Embryonic facial prominence (tissue), 1 donor: ENCODE results near the gene IL1F10.

Experiments
- DNase-seq: peaks from one replicate; pipeline ENCODE4 v3.0.0-alpha.2; 2016; ENCODE audit errors: extremely low spot score

Gene IL1F10

GRCh38 chr2:113067681-113068080 is at the start of gene IL1F10:
IL1F10 (plus strand) TSS chr2:113067970; CDS start chr2:113072739, 4,769 bp downstream.
- DNase-seq, result no peak

DNA sequence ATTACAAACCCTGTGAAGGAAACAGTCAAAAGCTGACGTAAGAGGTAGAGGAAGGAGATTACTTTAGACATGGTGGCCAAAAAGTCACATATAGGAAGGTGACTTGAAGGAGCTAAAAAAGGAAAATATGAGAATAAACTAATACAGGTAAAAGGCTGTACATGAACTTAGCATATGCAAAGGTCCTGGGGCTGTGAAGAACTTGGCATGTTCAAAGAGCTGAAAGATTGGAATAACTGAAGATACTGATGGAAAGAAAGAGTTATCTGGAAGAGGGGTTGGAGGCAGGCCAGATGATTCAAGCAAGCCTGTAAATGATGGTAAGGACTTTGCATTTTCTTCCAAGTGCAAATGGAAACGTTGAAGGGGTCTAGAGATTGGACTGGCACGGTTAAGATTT is 49.3 kb upstream of the IL1F10 start:
- DNase-seq, result no peak

DNA sequence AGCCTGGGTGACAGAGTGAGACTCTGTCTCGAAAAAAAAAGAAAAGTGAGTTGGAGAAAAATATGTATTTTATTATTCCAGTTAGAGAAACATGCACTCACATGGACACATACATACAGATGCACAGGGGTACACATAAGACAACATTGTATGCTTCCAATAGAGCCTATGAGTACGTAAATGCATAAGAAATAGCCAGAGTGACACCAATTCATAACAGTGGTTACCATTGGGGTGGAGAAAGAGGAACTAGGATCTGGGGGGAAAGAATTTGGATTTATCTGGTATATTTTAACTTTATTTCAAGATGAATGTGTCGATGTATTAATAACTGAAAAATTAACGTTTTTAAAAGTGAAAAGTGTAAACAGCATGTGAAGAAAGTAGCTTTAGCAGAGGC is 46.5 kb upstream of the IL1F10 start:
- no peak for DNase-seq

DNA sequence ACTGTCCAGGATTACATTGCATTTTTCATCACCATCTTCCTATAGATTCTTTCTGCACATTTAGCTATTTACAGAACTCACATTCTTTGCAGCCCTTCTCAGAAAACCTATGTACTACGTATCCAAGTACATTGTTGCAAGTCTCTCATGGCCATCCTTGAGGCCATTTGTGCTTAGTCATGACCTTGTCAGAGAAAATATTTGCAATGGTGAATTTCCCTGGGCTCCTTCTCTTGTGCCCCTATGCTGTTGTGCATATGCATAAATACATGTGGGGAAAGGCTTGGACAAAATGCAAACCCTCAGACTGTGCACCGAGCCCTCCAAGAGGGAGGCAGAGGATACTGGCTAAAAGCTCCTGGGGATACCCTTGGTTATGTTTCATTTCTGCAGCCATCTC is 43.0 kb upstream of the IL1F10 start:
- DNase-seq, result no peak

- DNase-seq, result no peak
These were observed 42.0 kb upstream of the IL1F10 start for GRCh38 chr2:113025737-113026136.

- DNase-seq, result no peak
These were observed 40.1 kb upstream of the IL1F10 start for GRCh38 chr2:113027691-113028090.

DNA sequence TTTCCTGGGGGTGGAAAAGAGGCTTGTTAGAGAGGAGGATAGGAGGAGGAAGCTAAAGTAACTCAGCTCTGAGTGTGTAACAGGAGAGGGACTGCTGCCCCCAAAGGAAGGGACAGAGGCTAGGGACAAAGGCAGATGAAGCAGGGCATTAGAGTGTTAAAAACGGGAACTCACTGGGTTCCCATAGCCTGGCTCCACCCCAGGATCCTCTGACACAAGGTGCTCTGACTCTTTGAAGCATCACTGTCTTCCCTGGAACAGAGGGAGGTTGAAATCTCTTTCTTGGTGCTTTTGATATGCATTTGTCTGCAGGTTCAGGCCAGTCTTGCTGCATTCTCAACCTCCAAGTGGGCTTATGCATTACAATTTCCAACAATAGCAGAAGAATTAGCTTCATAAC is 39.7 kb upstream of the IL1F10 start:
- DNase-seq, result no peak

- DNase-seq, result no peak
These were observed 35.0 kb upstream of the IL1F10 start for GRCh38 chr2:113032737-113033136.

DNA sequence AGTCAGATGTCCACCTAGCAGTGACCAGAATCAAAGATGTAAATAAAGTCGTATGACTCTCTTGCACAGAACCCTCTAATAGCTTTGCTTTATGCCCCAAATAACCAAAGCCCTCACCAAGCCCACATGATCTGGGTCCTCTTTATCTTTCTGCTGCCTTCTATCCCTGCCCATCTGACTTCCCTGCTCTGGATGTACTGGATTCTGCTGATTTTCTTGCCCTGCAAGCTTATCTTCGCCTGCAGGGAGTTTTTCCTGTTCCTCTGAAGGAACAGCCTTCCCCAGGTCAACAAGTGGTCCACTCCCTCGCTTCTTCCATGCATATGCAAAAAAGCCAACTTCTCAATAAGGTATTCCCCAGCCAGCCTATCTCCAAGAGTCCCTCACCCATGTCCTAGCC is 33.8 kb upstream of the IL1F10 start:
- DNase-seq, result no peak

DNA sequence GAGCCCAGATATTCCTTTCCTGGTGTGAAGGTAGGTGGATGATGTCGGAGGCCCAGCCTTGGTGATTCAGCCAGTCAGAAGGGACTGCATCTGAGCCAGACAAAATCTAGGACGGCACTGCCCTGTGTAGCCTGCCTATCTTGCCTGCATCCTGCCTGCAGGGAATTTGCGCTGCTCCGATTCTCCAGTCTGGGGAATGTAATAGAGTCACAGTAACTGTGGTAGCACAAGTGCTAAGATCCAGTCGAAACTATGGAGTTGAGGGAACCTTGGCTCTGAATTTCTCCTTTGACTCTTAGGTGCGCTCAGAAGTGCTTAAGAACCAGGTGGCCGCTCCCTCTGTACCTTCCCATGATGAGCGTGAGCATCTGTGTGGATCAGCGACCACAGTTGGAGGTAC is 31.0 kb upstream of the IL1F10 start:
- no peak for DNase-seq

GRCh38 chr2:113038291-113038690 is 29.5 kb upstream of the IL1F10 start:
- no peak for DNase-seq

DNA sequence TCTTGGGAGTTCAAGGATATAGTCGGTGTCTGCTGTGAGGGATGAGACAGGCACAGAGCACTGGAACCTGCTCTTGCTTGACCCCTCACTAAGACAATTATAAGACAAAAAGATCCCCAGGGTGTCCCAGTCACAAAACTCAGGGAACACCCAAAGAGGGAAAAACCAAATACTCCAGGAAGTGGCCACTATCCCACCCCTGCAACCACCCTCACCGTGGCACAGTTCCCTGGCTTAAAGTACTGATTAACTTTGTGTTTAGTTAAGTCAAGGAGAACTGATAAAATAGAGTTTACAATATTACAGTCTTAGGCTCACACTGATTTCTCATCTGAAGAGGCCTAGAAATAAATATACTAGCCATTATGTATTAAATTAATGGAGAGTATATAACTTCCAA is 28.6 kb upstream of the IL1F10 start:
- DNase-seq, result no peak

GRCh38 chr2:113039719-113040118 is 28.1 kb upstream of the IL1F10 start:
- DNase-seq, result no peak

DNA sequence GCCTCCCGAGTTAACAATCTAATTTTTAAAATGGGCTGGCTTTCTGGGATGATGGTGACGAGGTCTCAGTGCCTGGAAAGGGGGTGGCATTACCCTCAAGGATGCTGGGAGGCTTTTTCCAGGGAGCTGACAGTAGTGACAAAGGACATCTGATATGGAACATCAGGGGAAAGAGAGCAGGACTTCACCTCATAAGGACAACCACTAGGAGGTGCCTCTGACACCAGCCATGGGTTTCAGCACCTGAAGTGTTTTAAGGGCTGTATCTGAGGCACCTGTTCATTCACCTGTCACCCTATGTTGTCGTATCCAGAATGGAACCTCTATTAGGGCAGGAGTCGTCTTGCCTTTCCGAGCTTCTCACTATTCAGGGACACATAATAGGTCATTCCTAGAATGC is 25.9 kb upstream of the IL1F10 start:
- no peak for DNase-seq

DNA sequence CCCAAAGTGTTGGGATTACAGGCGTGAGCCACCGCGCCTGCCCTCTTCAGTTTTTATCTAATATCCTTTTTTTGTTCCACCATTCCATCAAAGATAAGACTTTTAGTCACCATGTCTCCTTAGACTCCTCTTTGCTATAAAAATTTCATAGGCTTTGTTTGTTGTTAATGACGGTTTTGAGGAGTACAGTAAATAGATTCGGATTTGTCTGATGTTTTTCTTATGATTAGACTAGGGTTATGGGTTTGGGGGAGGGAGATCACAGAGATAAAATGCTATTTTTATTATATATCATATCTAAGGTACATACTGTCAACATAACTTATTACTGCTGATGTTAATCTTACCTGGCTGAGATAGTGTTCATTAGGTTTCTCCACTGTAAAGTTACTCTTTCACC is 21.3 kb upstream of the IL1F10 start:
- no peak for DNase-seq

- DNase-seq, result no peak
These were observed 16.6 kb upstream of the IL1F10 start for GRCh38 chr2:113050921-113051895.

DNA sequence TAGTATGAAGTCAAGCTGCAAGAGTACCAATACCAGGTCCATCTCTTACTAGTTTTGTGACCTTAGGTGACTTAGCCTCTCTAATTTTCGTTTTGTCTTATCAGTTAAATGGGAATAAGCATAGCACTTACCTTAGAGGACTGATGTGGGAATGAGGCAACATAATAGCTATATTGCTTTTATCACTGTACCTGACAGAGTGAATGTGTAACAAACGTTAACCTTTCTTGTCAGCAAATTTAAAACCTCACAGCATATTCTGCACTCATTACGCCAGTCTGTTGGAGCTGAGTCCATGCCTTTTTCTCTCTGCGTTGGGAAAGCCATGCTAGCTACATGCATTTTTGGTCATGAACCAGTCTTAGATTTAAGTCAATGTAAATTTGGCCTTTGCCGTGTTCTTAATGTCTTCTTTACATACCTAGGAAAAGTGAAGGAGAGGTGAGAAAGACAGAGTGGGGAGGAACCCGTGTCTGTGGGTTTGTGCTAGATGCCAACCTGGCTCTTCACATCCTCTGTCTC is 15.3 kb upstream of the IL1F10 start, which contains the start of gene IL36B:
TSS of gene IL36B (minus strand) at position 472 of the 522 bp plus-strand sequence.
- DNase-seq, result no peak

- no peak for DNase-seq
These were observed 14.1 kb upstream of the IL1F10 start for GRCh38 chr2:113053666-113054065.

- DNase-seq, result no peak
These were observed 13.7 kb upstream of the IL1F10 start for GRCh38 chr2:113054066-113054465.

- DNase-seq, result no peak
These were observed 11.2 kb upstream of the IL1F10 start for GRCh38 chr2:113056521-113056920.

- no peak for DNase-seq
These were observed 10.7 kb upstream of the IL1F10 start for GRCh38 chr2:113057117-113057516.

DNA sequence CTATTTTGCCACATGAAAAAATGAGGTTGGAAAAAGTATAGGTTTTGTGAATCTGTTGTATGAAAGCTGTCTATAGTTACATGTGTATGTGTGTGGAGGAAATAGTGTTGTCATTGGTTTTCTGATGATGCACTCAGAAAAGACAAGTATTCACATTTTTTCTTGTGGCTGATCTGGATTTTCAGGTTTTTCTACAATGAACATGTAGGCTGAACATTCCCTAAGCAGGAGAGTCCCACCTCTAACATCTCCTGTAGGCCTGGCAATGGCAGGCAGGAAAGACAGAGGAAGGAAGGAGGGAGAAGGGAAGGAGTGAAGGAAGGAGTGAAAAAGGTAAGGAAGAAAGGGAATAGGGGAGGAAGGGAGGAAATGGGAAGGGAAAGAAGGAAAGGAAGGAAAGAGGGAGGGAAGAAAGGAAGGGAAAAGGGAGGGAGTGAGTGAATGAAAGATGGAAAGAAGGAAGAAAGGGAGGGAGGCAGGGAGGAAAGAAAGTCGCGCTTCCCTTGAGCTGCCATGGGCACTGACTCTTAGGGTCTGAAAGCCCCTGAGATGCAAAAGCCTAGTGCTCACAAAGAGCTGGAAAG is 9.3 kb upstream of the IL1F10 start:
- peak; percentile 27 for DNase-seq
